Measurements from ENCODE around the gene SUFU.

DNA sequence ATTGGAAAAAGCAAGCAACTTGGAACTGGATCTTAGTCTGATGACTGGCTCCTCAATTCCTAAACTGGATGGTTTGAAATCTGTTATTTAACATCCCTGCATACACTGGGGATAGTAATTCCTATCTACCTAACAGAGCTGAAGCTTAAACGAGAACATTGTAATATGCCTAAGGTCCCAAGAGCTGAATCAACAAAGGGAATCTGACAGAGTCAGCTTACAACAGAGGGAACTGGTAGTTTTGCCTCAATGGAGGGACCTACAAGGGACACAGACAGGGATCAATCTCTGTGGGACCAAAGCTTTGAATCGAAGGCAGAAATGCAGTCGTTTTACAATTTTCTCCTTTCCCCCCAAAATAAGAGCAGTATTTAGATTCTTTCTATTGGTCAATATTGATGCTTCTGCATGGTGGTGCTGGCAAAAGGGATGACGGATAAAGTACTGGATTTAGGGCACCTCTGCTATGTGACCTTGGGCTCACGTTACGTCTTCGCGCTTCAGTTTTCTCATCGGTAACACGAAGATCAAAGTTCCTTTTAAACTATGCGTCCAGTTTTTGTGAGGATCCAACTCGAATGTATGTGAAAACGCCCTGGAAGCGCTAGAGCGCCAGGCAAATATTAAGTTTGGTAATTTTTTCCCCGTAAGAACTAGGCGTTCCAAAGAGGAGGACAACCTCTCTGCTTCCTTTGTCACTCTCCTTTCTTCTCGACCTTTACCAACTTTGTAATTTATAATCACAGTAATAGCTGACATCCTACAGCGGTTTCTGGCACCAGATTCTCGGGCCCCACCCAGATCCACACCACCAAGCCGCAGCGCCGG is 2.4 kb upstream of the SUFU start:
- no peak for TF ChIP-seq GATA2 (IDR thresholded peaks at IDR 0.05; ENCODE audit: low read depth, low read length)
- no peak for TF ChIP-seq GATA3 (IDR thresholded peaks at IDR 0.05; ENCODE audit: low read depth, low read length)

Measured in SH-SY5Y (cell line).